HL-60 (cell line): Measurements from ENCODE around the gene RAB3C.

Experiments
- DNase-seq, 2 experiments: peaks; one replicate each; pipeline ENCODE4 v3.0.0-alpha.2; 2010 to 2020; ENCODE audit warnings: low read depth in 1 of 2, low spot score in 1 of 2
- H3K27ac ChIP-seq: fragments of 250-450 bp; sonication (Bioruptor Pico); replicated peaks from 2 replicates; pipeline ENCODE4 v1.5.1; 2020; ENCODE audit warnings: mild to moderate bottlenecking, moderate library complexity
- H3K27me3 ChIP-seq: fragments of 250-450 bp; sonication (Bioruptor Pico); 2 replicates; pipeline ENCODE4 v1.5.1; 2021; ENCODE audit warnings: mild to moderate bottlenecking, moderate library complexity; ENCODE audit not compliant: insufficient read depth, poor library complexity, severe bottlenecking
- H3K4me3 ChIP-seq: replicated peaks from 2 replicates; pipeline ENCODE4 v1.5.1; 2011; ENCODE audit warnings: mild to moderate bottlenecking, control low read depth, low read length; ENCODE audit not compliant: insufficient read depth
- CTCF ChIP-seq: IDR thresholded peaks from one replicate; pipeline ENCODE4 v1.5.1; 2011; ENCODE audit warnings: low read length, control low read depth, inconsistent platforms; ENCODE audit not compliant: insufficient read depth
- GABPA ChIP-seq: IDR thresholded peaks from 2 replicates; pipeline ENCODE4 v1.6.1; 2012; ENCODE audit warnings: low read depth
- POLR2AphosphoS5 ChIP-seq: IDR thresholded peaks from 2 replicates; pipeline ENCODE4 v1.6.1; 2012; ENCODE audit warnings: low read depth
- SPI1 ChIP-seq: IDR thresholded peaks from 2 replicates; pipeline ENCODE4 v1.6.1; 2012; ENCODE audit warnings: low read depth, mild to moderate bottlenecking, borderline replicate concordance
- TF ChIP-seq, protein P1 (sequence below): IDR thresholded peaks from 2 replicates; pipeline ENCODE4 v1.6.1; 2012; ENCODE audit warnings: low read depth; ENCODE audit not compliant: insufficient replicate concordance

Gene RAB3C

GRCh38 chr5:58810086-58810485 lies 227.2 kb downstream of the RAB3C start:
- H3K4me3 ChIP-seq: no peak overlapping the region
- no peaks in the 10 kb centered on the region for H3K27me3 ChIP-seq
- H3K27ac ChIP-seq: no peak overlapping the region
- DNase-seq: no peak
- TF ChIP-seq GABPA (no peak), SPI1 (no peak), CTCF (no peak)
- TF ChIP-seq, protein P1, sequence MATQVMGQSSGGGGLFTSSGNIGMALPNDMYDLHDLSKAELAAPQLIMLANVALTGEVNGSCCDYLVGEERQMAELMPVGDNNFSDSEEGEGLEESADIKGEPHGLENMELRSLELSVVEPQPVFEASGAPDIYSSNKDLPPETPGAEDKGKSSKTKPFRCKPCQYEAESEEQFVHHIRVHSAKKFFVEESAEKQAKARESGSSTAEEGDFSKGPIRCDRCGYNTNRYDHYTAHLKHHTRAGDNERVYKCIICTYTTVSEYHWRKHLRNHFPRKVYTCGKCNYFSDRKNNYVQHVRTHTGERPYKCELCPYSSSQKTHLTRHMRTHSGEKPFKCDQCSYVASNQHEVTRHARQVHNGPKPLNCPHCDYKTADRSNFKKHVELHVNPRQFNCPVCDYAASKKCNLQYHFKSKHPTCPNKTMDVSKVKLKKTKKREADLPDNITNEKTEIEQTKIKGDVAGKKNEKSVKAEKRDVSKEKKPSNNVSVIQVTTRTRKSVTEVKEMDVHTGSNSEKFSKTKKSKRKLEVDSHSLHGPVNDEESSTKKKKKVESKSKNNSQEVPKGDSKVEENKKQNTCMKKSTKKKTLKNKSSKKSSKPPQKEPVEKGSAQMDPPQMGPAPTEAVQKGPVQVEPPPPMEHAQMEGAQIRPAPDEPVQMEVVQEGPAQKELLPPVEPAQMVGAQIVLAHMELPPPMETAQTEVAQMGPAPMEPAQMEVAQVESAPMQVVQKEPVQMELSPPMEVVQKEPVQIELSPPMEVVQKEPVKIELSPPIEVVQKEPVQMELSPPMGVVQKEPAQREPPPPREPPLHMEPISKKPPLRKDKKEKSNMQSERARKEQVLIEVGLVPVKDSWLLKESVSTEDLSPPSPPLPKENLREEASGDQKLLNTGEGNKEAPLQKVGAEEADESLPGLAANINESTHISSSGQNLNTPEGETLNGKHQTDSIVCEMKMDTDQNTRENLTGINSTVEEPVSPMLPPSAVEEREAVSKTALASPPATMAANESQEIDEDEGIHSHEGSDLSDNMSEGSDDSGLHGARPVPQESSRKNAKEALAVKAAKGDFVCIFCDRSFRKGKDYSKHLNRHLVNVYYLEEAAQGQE: no peak

- no peak for DNase-seq
- Histone ChIP-seq H3K27me3 (no peaks in the 10 kb centered on the region), H3K4me3 (no peak overlapping the region), H3K27ac (no peak overlapping the region)
- no peak for TF ChIP-seq GABPA
- no peak for TF ChIP-seq CTCF
- TF ChIP-seq POLR2AphosphoS5: no peak
- TF ChIP-seq SPI1: no peak
- TF ChIP-seq, protein P1: no peak
Measured at GRCh38 chr5:58813855-58814254, 231.0 kb downstream of the RAB3C start.

GRCh38 chr5:58816181-58816731 lies 233.4 kb downstream of the RAB3C start:
- TF ChIP-seq SPI1 (no peak), GABPA (no peak), CTCF (no peak), POLR2AphosphoS5 (no peak)
- TF ChIP-seq, protein P1: no peak
- no peak for DNase-seq
- H3K27ac ChIP-seq: no peak overlapping the region
- no peak overlapping the region for H3K4me3 ChIP-seq
- no peaks in the 10 kb centered on the region for H3K27me3 ChIP-seq
